Small intestine (tissue), 7 donors: ENCODE data around the gene FXYD1. TPM values are rescaled to one million over a fixed set of nuclear protein-coding genes. Genes with fewer than 3 reads are reported as not detected.

ENCODE experiments used
- DNase-seq, 2 donors: peaks; one replicate each; pipeline versions ENCODE4 v3.0.0 to v3.0.0-alpha.2; 2013
- FAIRE-seq: peaks from 2 replicates; lab custom pipeline; 2012; peaks lifted over from hg19 to GRCh38; lab: Jason Lieb, UNC
- H3K27ac ChIP-seq, 3 donors: one replicate each; pipeline ENCODE4 v1.5.1; 2013; ENCODE audit warnings: low read length in 2 of 3, mild to moderate bottlenecking in 2 of 3, control low read depth in 1 of 3, inconsistent platforms in 1 of 3, low read depth in 1 of 3, moderate library complexity in 1 of 3
- H3K27me3 ChIP-seq, 3 donors: one replicate each; pipeline ENCODE4 v1.6.1; 2013; ENCODE audit warnings: low read length in 3 of 3, inconsistent platforms in 1 of 3; ENCODE audit not compliant: control insufficient read depth in 3 of 3, insufficient read depth in 3 of 3
- H3K36me3 ChIP-seq, 3 donors: one replicate each; pipeline ENCODE4 v1.6.1; 2013; ENCODE audit warnings: low read length in 3 of 3, inconsistent platforms in 1 of 3, low read depth in 1 of 3, mild to moderate bottlenecking in 1 of 3, moderate library complexity in 1 of 3; ENCODE audit not compliant: control insufficient read depth in 3 of 3, insufficient read depth in 2 of 3
- H3K4me1 ChIP-seq, 3 donors: one replicate each; pipeline ENCODE4 v1.6.1; 2013; ENCODE audit warnings: low read length in 2 of 3, inconsistent platforms in 1 of 3, low read depth in 1 of 3, mild to moderate bottlenecking in 1 of 3, moderate library complexity in 1 of 3; ENCODE audit not compliant: control insufficient read depth in 3 of 3, insufficient read depth in 2 of 3
- H3K4me3 ChIP-seq, 3 donors: one replicate each; pipeline ENCODE4 v1.5.1; 2013; ENCODE audit warnings: low read length in 3 of 3, control low read depth in 1 of 3, inconsistent platforms in 1 of 3, low read depth in 1 of 3, mild to moderate bottlenecking in 1 of 3, moderate library complexity in 1 of 3
- H3K9me3 ChIP-seq, 2 donors: one replicate each; pipeline ENCODE4 v1.6.1; 2013; ENCODE audit warnings: low read depth in 1 of 2, low read length in 1 of 2; ENCODE audit not compliant: control insufficient read depth in 2 of 2, insufficient read depth in 1 of 2
- WGBS, 3 donors: extraction: QIAGEN DNeasy Blood & Tissue Kit; methylation state at CpG; one replicate each; pipeline ENCODE4 v1.1.7; 2013; 5-methylcytosine and 5-hydroxymethylcytosine counted together
- polyA plus RNA-seq, 4 donors: library from polyadenylated mRNA; stranded (reverse) in 3 of 4; unstranded in 1 of 4; fragments of 200-250 nt in 3 of 4; fragments of 120-200 nt in 1 of 4; gene quantifications; one replicate each; pipeline versions ENCODE4 v1.2.1 to v1.2.3, GENCODE V29; 2013
- donor health status: healthy with polysubstance abuse.
- donor health status: control.
- donor health status: control.
- donor health status: Bipolar disorder and iron deficiency.
- donor health status: healthy.

FXYD1 gene
- polyA plus RNA-seq, 4 donors, result 7.3 to 25.4 (median 13.6) TPM; not detected in 1

DNA sequence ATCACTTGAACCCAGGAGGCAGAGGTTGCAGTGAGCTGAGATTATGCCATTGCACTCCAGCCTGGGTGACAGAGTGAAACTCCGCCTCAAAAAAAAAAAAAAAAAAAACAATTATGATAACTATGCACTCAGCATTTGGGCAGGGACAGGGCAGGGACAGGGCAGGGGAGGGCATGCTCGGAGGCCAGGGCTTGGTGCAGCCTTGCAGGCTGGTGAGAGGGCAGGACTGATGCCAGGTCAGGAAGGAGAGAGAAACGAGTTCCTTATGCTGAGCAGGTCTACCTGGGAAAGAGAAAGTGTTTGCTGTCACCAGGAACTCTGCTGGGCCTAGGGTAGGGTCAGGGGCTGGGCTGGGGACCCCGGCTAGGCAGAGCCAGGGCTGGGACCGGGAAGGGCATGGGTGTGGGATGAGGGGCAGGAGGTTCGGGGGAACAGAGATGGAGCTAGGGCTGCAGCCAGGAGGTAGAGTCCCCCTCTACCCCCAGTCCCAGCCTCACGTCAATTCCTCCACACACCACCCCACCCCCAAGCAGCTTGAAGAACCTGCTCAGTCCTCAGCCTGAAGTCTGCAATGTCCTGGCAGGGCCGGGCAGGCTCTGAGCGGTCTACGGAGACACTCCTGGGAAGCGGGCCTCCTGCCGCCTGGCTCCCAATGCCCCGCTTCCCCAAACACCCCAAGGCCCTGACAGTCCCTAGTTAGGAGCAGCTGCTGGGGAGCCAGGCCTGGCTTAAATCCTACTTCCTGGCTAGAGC lies 20.2 kb upstream of the FXYD1 start:
- Histone ChIP-seq H3K27me3 (no peaks in the 10 kb centered on the region), H3K27ac (peak overlapping the region in 2 of 3 donors; percentile 19 to 33), H3K9me3 (no peaks in the 10 kb centered on the region), H3K4me1 (peaks cover 0 to 38% (median 2%) of the 10 kb centered on the region in 3 donors), H3K4me3 (peak overlapping the region in 1 of 3 donors; percentile 62), H3K36me3 (peaks cover 0 to 51% (median 0%) of the 10 kb centered on the region in 3 donors)
- DNase-seq (peak in 1 of 2 donors; percentile 78), FAIRE-seq (no peak)
- WGBS, 3 donors, result 57 to 69% (median 58%) methylated on average over 13 of the region's 13 CpGs

DNA sequence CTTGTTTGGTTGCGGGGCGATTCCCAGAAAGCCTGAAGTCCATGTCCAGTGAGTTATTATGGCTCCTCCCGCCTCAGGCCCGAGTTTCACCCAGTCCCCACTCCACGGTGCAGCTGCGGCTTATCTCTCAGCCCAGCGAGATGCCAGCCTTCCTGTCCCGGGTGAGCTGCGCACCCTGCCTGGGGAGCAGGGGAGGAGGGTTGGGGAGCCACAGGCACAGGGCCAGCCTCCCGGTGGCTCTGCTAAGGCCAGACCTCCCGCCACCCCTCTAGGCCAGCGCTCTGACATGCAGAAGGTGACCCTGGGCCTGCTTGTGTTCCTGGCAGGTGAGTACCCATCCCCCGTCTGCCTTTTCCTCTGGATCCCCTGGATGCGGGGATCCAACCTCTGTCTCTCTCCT lies 19.5 kb upstream of the FXYD1 start:
- FAIRE-seq, result no peak

DNA sequence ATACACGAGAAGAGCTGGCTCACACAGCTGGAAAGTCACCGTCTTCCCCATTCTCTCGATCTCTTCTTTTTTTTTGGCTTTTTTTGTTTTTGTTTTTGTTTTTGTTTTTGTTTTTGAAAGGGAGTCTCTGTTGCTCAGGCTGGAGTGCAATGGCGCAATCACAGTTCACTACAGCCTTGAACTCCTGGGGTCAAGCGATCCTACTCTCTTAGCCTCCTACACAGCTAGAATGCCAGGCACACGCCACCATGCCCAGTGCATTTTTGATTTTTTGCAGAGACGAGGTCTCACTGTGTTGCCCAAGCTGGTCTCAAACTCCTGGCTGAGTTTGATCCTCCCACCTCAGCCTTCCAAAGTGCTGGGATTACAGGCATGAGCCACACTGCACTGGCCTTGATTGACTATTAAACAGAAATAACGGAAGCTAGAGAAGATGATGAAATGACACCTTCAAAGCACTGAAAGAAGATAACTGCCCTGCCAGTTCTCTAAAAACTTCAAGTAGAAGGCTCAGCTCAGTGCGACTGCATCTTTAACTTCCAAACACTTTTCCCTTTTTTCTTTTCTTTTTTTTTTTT lies 19.0 kb upstream of the FXYD1 start:
- FAIRE-seq (no peak), DNase-seq (no peak)
- Histone ChIP-seq H3K4me3 (no peak overlapping the region), H3K27ac (no peak overlapping the region), H3K9me3 (no peaks in the 10 kb centered on the region), H3K36me3 (peaks cover 0 to 54% (median 0%) of the 10 kb centered on the region in 3 donors), H3K4me1 (peaks cover 0 to 41% (median 6%) of the 10 kb centered on the region in 3 donors), H3K27me3 (no peaks in the 10 kb centered on the region)
- 89 to 95% (median 89%) methylated on average over 9 of the region's 9 CpGs for WGBS, 3 donors

More for the DNA sequence above, 19.5 kb upstream of the FXYD1 start:
- Histone ChIP-seq H3K9me3 (no peaks in the 10 kb centered on the region), H3K4me3 (peak overlapping the region in 1 of 3 donors; percentile 24), H3K4me1 (peaks cover 0 to 40% (median 4%) of the 10 kb centered on the region in 3 donors), H3K27me3 (no peaks in the 10 kb centered on the region), H3K36me3 (peaks cover 0 to 54% (median 0%) of the 10 kb centered on the region in 3 donors), H3K27ac (peak overlapping the region in 1 of 3 donors; percentile 19)
- 59 to 66% (median 64%) methylated on average over 13 to 14 of the region's 14 CpGs for WGBS, 3 donors
- no peak for DNase-seq

GRCh38 chr19:35120492-35120891 lies 18.1 kb upstream of the FXYD1 start:
- no peaks in the 10 kb centered on the region for H3K27me3 ChIP-seq
- peak overlapping the region in 1 of 3 donors; percentile 1 for H3K4me3 ChIP-seq
- FAIRE-seq (no peak), DNase-seq (peak in 1 of 2 donors; percentile 38)
- peaks cover 0 to 54% (median 0%) of the 10 kb centered on the region in 3 donors for H3K36me3 ChIP-seq
- H3K27ac ChIP-seq, result peak overlapping the region in 2 of 3 donors; percentile 59 to 60
- no peaks in the 10 kb centered on the region for H3K9me3 ChIP-seq
- H3K4me1 ChIP-seq, result peaks cover 0 to 42% (median 6%) of the 10 kb centered on the region in 3 donors
- 57 to 79% (median 69%) methylated on average over 7 of the region's 7 CpGs for WGBS, 3 donors

GRCh38 chr19:35120898-35121297 lies 17.7 kb upstream of the FXYD1 start:
- Histone ChIP-seq H3K4me3 (peak overlapping the region in 1 of 3 donors; percentile 1), H3K9me3 (no peaks in the 10 kb centered on the region), H3K36me3 (peaks cover 0 to 54% (median 0%) of the 10 kb centered on the region in 3 donors), H3K27ac (peak overlapping the region in 2 of 3 donors; percentile 59 to 60), H3K27me3 (no peaks in the 10 kb centered on the region), H3K4me1 (peaks cover 0 to 42% (median 6%) of the 10 kb centered on the region in 3 donors)
- WGBS, 3 donors, result 56 to 77% (median 61%) methylated on average over 6 to 7 of the region's 7 CpGs
- DNase-seq (peak in 1 of 2 donors; percentile 67), FAIRE-seq (no peak)

DNA sequence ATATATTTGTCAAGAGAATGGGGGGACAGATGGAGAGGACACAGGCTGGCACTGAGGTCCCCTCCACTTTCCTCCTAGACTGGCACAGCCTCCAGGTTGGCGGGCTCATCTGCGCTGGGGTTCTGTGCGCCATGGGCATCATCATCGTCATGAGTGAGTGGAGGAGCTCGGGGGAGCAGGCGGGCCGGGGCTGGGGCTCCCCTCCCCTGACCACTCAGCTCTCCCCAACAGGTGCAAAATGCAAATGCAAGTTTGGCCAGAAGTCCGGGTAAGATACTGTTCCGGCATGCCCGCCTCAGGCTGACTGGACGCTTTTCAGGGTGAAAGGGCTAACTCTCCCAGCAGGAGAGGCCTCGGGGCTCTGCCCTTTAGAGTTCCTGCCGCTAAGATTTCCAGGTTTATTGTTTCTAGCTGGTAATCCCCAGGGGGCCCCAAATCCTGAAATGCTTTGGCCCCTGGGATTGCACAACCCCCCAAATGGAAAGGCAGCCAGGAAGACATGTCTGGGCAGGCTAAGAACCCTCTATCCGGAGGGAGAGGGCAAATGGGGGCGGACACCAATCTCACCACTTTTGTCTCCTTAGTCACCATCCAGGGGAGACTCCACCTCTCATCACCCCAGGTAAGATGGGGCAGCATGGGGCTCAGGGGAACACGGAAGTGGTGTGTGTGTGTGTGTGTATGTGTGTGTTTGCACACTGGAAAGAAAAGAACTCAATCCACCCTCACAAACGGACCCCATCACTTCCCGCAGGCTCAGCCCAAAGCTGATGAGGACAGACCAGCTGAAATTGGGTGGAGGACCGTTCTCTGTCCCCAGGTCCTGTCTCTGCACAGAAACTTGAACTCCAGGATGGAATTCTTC lies 15.7 kb upstream of the FXYD1 start:
- WGBS, 3 donors, result 82 to 90% (median 85%) methylated on average over 17 to 19 of the region's 19 CpGs
- FAIRE-seq, result no peak
- H3K9me3 ChIP-seq, result no peaks in the 10 kb centered on the region
- no peak for DNase-seq
- peaks cover 0 to 50% (median 0%) of the 10 kb centered on the region in 3 donors for H3K36me3 ChIP-seq
- H3K4me1 ChIP-seq, result peaks cover 0 to 39% (median 6%) of the 10 kb centered on the region in 3 donors
- H3K27me3 ChIP-seq, result no peaks in the 10 kb centered on the region
- no peak overlapping the region for H3K4me3 ChIP-seq
- peak overlapping the region in 1 of 3 donors; percentile 66 for H3K27ac ChIP-seq

DNA sequence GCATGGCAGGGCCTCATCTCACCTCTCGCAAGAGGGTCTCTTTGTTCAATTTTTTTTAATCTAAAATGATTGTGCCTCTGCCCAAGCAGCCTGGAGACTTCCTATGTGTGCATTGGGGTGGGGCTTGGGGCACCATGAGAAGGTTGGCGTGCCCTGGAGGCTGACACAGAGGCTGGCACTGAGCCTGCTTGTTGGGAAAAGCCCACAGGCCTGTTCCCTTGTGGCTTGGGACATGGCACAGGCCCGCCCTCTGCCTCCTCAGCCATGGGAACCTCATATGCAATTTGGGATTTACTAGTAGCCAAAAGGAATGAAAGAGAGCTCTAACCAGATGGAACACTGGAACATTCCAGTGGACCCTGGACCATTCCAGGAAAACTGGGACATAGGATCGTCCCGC lies 15.1 kb upstream of the FXYD1 start:
- peaks cover 0 to 47% (median 0%) of the 10 kb centered on the region in 3 donors for H3K36me3 ChIP-seq
- H3K4me1 ChIP-seq, result peaks cover 0 to 40% (median 6%) of the 10 kb centered on the region in 3 donors
- H3K27me3 ChIP-seq, result no peaks in the 10 kb centered on the region
- FAIRE-seq (no peak), DNase-seq (no peak)
- H3K9me3 ChIP-seq, result no peaks in the 10 kb centered on the region
- WGBS, 3 donors, result 72 to 84% (median 73%) methylated on average over 5 of the region's 5 CpGs
- peak overlapping the region in 1 of 3 donors; percentile 66 for H3K27ac ChIP-seq
- H3K4me3 ChIP-seq, result no peak overlapping the region
